ENCODE results near the gene IGF2BP1.
"Not testable (repeated sequence)": the region's sequence is repeated elsewhere in the genome, so short reads cannot be mapped to it uniquely, and the experiment has no call there.

Gene IGF2BP1

GRCh38 chr17:49101054-49101534 lies 103.9 kb downstream of the IGF2BP1 start:
- Histone ChIP-seq H3K36me3 (ENCODE audit: control insufficient read depth in 2 of 2, insufficient read depth in 2 of 2, low read length in 2 of 2) (no peaks in the 10 kb centered on the region), H3K4me3 (ENCODE audit: low read length in 2 of 2) (no peak overlapping the region), H3K9ac (ENCODE audit: low read length in 2 of 2) (no peak overlapping the region), H3K27ac (ENCODE audit: low read length) (no peak overlapping the region), H3K9me3 (ENCODE audit: control insufficient read depth in 2 of 2, low read length in 2 of 2) (no peaks in the 10 kb centered on the region), H3K27me3 (ENCODE audit: control insufficient read depth in 1 of 2, insufficient read depth in 2 of 2, low read length in 2 of 2) (peaks cover 4 to 7% of the 10 kb centered on the region in 2 donors), H3K4me1 (ENCODE audit: control insufficient read depth, insufficient read depth, low read length) (no peaks in the 10 kb centered on the region)

- not testable (repeated sequence) for H3K27me3 ChIP-seq (ENCODE audit: control insufficient read depth in 1 of 2, insufficient read depth in 2 of 2, low read length in 2 of 2); H3K9me3 ChIP-seq (ENCODE audit: control insufficient read depth in 2 of 2, low read length in 2 of 2); H3K9ac ChIP-seq (ENCODE audit: low read length in 2 of 2); H3K4me1 ChIP-seq (ENCODE audit: control insufficient read depth, insufficient read depth, low read length); H3K4me3 ChIP-seq (ENCODE audit: low read length in 2 of 2); H3K36me3 ChIP-seq (ENCODE audit: control insufficient read depth in 2 of 2, insufficient read depth in 2 of 2, low read length in 2 of 2); H3K27ac ChIP-seq (ENCODE audit: low read length)
Measured at GRCh38 chr17:49103360-49103759, 106.2 kb downstream of the IGF2BP1 start.

- Histone ChIP-seq H3K4me1 (ENCODE audit: control insufficient read depth, insufficient read depth, low read length) (no peaks in the 10 kb centered on the region), H3K9ac (ENCODE audit: low read length in 2 of 2) (no peak overlapping the region), H3K27ac (ENCODE audit: low read length) (no peak overlapping the region), H3K4me3 (ENCODE audit: low read length in 2 of 2) (no peak overlapping the region), H3K27me3 (ENCODE audit: control insufficient read depth in 1 of 2, insufficient read depth in 2 of 2, low read length in 2 of 2) (peaks cover 6 to 7% of the 10 kb centered on the region in 2 donors), H3K9me3 (ENCODE audit: control insufficient read depth in 2 of 2, low read length in 2 of 2) (no peaks in the 10 kb centered on the region), H3K36me3 (ENCODE audit: control insufficient read depth in 2 of 2, insufficient read depth in 2 of 2, low read length in 2 of 2) (no peaks in the 10 kb centered on the region)
Measured at GRCh38 chr17:49104511-49105074, 107.4 kb downstream of the IGF2BP1 start.

Data from stomach smooth muscle (tissue), 2 donors.